Suprapubic skin (tissue), 4 donors: ENCODE measurements around the gene POLL.

Source experiments
- POLR2A ChIP-seq, 2 donors: fragments of 450-650 bp; IDR thresholded peaks; one replicate each; pipeline ENCODE4 v1.6.1; 2017; ENCODE audit warnings: antibody characterized with exemption in 2 of 2, mild to moderate bottlenecking in 2 of 2, moderate library complexity in 2 of 2
- POLR2AphosphoS5 ChIP-seq, 3 donors: sonication (generic); formaldehyde crosslinking; IDR thresholded peaks; one replicate each; pipeline ENCODE4 v1.6.1; 2017; ENCODE audit warnings: antibody characterized with exemption in 3 of 3

DNA sequence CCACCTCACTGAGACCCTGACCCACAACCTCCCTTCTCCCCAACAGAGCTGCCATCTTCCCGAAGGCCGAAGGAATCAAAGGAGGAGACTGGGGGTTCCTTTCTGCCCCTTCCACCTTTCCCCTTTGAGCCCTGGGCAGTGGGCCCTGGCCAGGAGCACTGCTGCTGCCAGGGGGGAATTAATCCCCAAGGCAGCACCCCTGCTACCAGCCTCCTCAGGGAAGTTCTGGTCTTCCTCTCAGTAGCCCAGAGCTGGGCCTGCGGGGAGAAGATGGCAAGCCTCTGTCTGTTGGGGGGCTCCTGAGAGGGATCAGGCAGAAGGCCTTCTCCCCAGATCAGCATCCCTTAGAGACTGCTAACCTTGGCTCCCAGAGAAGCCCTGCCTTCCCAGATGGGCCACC, 25.6 kb upstream of the POLL start:
- TF ChIP-seq POLR2AphosphoS5 (IDR thresholded peaks at IDR 0.05) (no peak), POLR2A (IDR thresholded peaks at IDR 0.05) (no peak)
